Head of caudate nucleus (tissue), 42 donors: Measurements from ENCODE around the gene CKLF.
A peak's percentile ranks its signal among the peaks of the same experiment; 100 is the strongest.
"Not testable (repeated sequence)": the region's sequence is repeated elsewhere in the genome, so short reads cannot be mapped to it uniquely, and the experiment has no call there.

Experiments used
- DNase-seq, 42 donors: peaks; one replicate each; pipeline versions ENCODE4 v3.0.0 to v3.0.0-alpha.2; 2020 to 2021; ENCODE audit warnings: mixed read lengths in 7 of 42
- intact Hi-C: fragments of 100-400 bp; cut with DNase I; formaldehyde crosslinking; loops from one replicate; pipeline ENCODE4 v1.15.0; 2022

CKLF gene

DNA sequence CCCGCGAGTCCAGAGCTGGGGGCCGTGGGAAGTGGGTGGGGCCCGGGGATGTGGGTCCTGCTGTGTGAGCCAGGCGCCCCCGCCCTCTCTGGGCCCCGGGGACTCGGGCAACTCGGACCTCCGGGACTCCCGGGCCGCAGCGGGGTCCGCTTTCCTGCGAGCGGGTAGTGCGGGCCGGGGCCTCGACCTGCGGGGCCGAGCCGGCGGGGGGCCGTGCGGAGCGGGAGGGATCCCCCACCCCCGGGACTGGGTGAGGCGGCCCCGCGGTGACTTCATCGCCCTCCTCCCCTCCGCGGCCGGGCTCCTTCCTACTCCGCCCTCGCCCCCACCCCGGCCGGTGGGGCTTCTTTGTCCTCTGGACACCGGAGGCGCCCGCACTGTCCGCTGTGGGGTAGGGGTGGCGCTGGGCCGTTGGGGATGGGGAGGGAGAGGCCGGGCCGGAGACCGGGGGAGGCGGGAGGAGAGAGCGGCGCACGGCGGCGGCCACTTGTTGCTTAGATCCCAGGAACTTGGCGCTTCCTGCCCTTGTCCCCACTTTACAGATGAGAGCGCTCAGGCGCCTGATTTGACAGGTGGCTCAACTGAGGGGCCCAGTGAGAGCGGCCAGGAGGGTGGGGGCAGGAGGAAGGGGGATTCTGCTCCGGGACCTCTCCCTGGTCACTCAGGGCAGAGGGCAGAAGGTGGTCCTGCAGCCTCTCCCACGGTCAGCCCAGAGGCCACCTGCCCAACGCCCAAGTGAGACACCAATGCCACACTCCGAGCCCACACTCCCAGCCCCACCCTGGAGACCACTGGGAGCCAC, 53.0 kb downstream of the CKLF start:
- peak in 12 of 42 donors; percentile 13 to 54 (median 36) for DNase-seq
- intact Hi-C loops: loop anchor here (10.0 kb wide), 2 partner anchors 109 to 259 kb away; no protein-coding TSS in a partner anchor

DNA sequence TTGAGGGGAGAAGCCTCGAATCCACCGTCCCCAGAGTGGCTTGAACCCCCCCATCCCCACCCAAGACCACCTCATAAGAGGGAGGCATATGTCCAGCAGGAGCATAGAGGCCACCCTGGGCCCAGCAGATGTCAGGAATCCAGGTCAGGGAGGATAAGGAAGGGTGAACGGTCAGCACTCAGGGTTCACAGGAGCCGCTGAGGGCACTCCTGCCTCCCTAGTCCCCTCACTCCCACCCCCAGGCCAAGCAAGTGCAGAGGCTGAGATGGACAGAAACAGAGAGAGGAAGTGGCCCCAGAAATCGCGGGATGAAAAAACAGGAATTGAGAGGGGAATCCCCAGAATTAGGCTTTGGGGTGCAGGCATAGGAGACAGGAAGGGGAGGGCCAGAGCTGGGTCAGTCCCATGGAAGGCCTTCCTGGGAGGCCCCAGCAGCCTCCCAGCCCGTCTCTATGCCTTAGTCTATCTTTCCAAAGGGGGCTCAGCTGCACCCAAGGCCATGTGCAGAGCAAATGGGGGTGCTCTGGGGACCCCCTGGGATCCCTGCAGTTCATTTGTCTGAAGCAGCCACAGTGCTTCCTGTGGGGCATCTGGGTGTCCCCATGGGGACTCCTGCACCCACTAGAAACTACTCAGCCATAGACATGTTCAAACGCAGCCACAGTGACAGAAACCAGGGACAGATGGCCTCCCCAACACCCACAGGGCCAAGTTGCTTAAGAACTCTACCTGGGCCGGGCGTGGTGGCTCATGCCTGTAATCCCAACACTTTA, 53.8 kb downstream of the CKLF start:
- intact Hi-C loops: loop anchor here (10.0 kb wide), 2 partner anchors 109 to 259 kb away; no protein-coding TSS in a partner anchor
- peak in 1 of 42 donors; percentile 34 for DNase-seq

DNA sequence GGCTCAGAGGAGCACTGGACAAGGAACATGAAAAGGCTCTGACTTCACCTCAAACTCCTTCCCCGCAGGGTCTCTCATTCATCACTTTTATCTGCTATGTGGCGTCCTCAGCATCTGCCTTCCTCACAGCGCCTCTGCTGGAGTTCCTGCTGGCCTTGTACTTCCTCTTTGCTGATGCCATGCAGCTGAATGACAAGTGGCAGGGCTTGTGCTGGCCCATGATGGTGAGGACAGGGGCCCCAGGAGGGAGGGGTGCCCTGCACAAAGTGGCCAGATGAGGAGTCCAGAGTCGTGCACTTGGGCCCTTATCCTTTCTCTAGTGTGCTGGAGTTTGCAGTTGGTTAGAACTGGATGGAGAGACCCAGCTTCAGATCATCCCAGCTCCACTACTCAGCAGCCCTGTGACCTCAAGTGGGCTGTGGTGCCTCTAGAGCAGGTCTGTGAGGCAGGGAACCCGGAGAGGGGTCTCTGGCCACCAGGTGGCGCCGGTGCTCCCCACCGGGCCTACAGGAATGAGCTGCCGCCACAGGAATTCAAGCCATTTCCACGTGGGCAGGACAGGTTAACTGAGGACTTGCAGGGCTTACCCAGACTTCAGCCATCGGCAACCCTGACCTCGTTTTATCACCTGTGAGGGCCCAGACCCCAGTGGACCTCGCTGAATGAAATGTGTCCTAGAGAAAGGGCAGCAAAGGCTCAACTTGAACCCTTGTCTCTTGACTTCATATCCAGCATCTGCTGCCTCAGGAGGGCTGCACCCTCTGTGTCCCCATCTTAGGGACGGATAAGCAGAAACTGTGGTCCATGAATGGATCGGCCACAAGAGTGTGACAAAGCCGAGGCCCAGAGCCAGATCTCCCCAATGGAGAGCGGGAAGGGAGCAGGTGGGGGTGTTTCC, 56.1 kb downstream of the CKLF start:
- intact Hi-C loops: loop anchor here (10.0 kb wide), 2 partner anchors 106 to 256 kb away; no protein-coding TSS in a partner anchor

DNA sequence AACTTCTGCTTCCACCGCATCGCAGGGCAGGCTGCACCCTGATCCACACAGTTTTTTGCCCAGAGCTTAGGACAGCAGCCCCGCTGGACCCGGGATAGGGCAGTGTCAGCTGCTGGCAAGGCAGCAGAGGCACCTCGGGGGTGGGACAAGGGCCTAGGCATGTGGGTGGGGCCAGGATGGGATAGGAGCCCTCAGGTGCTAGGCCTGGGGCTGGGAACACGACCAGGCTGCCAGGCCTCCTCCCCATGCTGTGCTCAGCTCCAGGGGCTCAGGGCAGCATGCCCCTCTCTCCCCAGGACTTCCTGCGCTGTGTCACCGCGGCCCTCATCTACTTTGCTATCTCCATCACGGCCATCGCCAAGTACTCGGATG, 56.7 kb downstream of the CKLF start:
- DNase-seq: no peak
- intact Hi-C loops: loop anchor here (10.0 kb wide), 2 partner anchors 106 to 256 kb away; no protein-coding TSS in a partner anchor

More for the DNA sequence above, 56.1 kb downstream of the CKLF start:
- DNase-seq: peak; percentile 68 to 94 (median 87)

DNA sequence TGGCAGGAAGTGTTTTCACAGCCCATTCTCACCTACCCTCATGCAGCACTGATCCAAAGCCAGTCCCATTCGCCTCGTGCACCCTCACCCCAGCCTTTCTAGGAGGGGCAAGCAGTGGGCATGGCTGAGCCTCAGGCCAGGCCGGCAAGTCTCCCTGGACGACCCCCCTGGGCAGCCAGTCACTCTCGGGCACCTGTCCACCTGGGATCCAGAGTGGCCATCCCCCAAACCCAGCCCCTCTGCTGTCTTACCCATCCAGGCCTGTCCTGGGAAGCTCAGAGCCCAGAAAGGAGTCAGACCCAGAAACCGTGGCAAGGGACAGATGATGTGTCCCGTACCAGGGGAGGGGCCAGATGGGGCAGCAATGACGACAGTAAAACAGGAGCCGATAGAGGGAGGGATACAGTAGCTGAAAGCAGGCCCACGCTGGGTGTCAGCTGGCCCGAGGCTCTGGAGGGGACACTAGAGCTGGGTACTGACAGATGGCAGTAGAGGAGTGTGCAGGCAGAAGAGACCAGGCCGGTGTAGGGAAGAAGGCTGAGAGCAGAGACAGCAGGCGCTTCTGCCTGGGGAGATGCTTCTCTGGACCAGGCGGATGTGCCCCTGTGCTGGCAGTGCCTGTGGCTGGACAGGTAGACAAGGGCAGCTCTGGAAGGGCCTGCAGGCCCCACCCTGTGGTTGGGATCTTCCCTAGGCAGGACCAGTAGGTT, 57.9 kb downstream of the CKLF start:
- intact Hi-C loops: no loop called here
- no peak for DNase-seq

DNA sequence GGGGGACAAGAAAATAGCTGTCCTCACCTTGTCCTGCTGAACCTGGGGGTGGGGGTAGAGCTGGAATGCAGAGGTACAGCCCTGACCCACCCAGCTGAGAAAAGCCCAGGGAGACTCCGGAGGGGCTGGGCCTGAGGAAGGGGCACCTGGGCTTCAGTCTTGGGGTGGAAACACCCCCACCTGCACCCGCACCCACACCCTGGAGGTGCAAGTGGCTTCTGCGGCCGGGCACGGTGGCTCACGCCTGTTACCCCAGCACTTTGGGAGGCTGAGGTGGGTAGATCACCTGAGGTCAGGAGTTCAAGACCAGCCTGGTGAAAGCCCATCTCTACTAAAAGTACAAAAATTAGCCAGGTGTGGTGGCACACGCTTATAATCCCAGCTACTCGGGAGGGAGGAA, 59.5 kb downstream of the CKLF start:
- DNase-seq, intact Hi-C loops: not testable (repeated sequence)

DNA sequence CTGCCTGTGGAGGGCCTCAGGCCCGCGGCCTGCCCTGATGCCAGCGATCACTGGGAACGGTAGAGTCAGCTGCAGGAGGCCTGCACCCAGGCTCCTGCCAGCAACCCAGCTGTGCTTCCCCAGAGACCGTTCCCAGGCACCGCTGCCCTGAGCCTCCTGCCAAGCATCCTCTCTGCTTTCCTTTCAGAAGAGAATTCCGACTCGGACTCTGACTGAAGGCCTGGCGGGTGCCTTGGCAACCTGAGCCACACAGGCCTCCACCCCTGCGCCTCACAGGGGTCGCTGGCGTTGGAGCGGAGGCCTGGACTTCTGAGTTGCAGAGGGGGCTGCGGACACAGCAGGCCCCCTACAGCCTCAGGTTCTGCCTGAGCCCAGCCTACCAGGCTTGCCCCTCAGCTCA, 60.0 kb downstream of the CKLF start:
- peak in 39 of 42 donors; percentile 23 to 80 (median 54) for DNase-seq
- intact Hi-C loops: no loop called here

DNA sequence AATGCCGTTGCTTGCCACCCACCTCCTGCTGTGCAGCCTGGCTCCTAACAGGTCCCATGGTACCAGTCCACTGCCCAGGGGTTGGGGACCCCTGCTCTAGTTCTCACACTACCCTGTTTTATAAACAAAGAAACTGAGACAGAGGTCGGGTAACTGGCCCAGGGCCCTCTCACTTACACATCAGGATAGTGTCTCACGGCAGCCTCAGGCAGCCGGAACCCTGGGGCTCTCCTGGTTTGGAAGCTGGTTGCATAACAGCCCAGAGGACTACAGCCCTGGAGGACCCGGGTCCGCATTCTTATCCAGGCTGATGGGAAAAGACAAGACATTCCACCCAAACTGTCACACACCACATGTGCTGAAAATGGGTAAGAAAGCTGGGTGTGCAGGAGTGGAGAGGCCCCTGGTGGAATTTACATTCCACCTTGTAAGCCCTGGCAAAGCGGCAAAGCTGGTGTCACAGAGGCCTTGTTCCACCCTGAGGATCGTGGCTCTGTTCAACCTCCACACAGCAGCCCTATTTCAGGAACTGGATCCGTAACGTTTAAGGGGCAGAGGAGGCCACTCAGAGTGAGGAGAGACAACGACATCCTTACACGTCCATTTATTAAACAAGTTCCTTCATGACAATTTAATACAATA, 61.9 kb downstream of the CKLF start:
- intact Hi-C loops: no loop called here
- no peak for DNase-seq
